Measurements from ENCODE around the gene MRPS34.

The MRPS34 gene

GRCh38 chr16:1779741-1780676 lies 7.1 kb upstream of the MRPS34 start:
- H3K27ac ChIP-seq = peak overlapping the region; percentile 93
- TF ChIP-seq CTCF (IDR thresholded peaks at IDR 0.05) = no peak
- no peak for TF ChIP-seq ZFX (IDR thresholded peaks at IDR 0.05; ENCODE audit: borderline replicate concordance)

- H3K27ac ChIP-seq = peak overlapping the region; percentile 93
Measured at GRCh38 chr16:1779234-1779701, 6.3 kb upstream of the MRPS34 start.

GRCh38 chr16:1778200-1779179 lies 5.6 kb upstream of the MRPS34 start:
- TF ChIP-seq ZFX (IDR thresholded peaks at IDR 0.05; ENCODE audit: borderline replicate concordance) = no peak
- no peak for TF ChIP-seq CTCF (IDR thresholded peaks at IDR 0.05)

More at GRCh38 chr16:1779234-1779701, 6.3 kb upstream of the MRPS34 start:
- no peak for TF ChIP-seq CTCF (IDR thresholded peaks at IDR 0.05)
- no peak for TF ChIP-seq ZFX (IDR thresholded peaks at IDR 0.05; ENCODE audit: borderline replicate concordance)

GRCh38 chr16:1777375-1778199 lies 4.7 kb upstream of the MRPS34 start:
- peak overlapping the region; percentile 93 for H3K27ac ChIP-seq
- TF ChIP-seq ZFX (IDR thresholded peaks at IDR 0.05; ENCODE audit: borderline replicate concordance) = no peak
- TF ChIP-seq CTCF (IDR thresholded peaks at IDR 0.05) = no peak

More at GRCh38 chr16:1778200-1779179, 5.6 kb upstream of the MRPS34 start:
- peak overlapping the region; percentile 93 for H3K27ac ChIP-seq

- peak overlapping the region; percentile 93 for H3K27ac ChIP-seq
- TF ChIP-seq ZFX (IDR thresholded peaks at IDR 0.05; ENCODE audit: borderline replicate concordance) (no peak), CTCF (IDR thresholded peaks at IDR 0.05) (no peak)
Measured at GRCh38 chr16:1776991-1777374, 4.0 kb upstream of the MRPS34 start.

GRCh38 chr16:1776672-1776955 lies 3.7 kb upstream of the MRPS34 start:
- TF ChIP-seq CTCF (IDR thresholded peaks at IDR 0.05) (no peak), ZFX (IDR thresholded peaks at IDR 0.05; ENCODE audit: borderline replicate concordance) (no peak)
- peak overlapping the region; percentile 93 for H3K27ac ChIP-seq
